T-helper 2 cell treated with Interferon-gamma antibody and Interleukin-4, amounts not matched to agents 100 ng/mL and 5 ng/mL, for 36 hours (primary cell): ENCODE data around the gene MAD1L1. TPM values are rescaled to one million over a fixed set of nuclear protein-coding genes. Genes with fewer than 3 reads are reported as not detected.
"Not testable (repeated sequence)": the region's sequence is repeated elsewhere in the genome, so short reads cannot be mapped to it uniquely, and the experiment has no call there.

Experiments
- intact Hi-C: fragments of 100-400 bp; cut with micrococcal nuclease; formaldehyde crosslinking; loops from one replicate; pipeline ENCODE4 v1.15.1; 2023
- total RNA-seq: library from RNA; stranded (reverse); gene quantifications from 2 replicates; pipeline ENCODE4 v1.2.3, GENCODE V29; 2022

Gene MAD1L1
- total RNA-seq, 1 donor from 2014 or later: 130 TPM

GRCh38 chr7:1837696-1838543, 394.8 kb downstream of the MAD1L1 start:
- intact Hi-C loops: not testable (repeated sequence)

DNA sequence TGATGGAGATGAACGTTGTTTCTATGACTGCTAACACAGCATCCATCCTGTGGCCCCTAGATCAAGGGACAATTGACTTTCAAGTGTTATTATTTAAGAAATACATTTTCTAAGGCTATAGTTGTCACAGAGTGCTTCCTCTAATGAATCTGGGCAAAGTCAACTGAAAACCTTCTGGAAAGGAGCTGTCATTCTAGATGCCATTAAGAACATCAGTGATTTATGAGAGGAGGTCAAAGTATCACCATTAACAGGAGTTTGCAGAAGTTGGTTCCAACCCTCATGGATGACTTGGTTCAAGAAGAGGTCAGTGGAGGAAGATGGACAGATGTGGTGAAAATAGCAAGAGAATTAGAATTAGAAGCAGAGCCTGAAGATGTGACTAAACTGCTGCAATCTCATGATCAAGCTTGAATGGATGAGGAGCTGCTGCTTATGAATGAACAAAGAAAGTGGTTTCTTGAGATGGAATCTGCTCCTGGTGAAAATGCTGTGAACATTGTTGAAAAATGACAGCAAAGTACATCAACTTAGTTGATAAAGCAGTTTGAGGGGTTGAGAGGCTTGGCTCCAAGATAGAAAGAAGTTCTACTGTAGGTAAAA, 400.7 kb downstream of the MAD1L1 start:
- intact Hi-C loops: not testable (repeated sequence)

DNA sequence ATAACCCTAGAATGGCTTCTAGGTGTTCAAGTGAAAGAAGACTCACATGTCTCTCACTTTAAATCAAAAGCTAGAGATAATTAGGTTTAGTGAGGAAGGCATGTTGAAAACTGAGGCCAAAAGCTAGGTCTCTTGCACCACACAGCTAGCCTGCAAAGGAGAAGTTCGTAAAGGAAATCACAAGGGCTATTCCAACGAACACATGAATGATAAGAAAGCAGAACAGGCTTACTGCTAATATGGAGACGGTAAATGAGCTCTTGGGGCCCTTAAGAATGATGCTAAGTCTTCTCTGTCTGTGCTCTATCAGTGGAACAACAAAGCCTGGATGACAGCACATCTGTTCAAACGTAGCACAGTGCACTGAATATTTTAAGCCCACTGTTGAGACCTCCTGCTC, 401.3 kb downstream of the MAD1L1 start:
- intact Hi-C loops: not testable (repeated sequence)

GRCh38 chr7:1829668-1830067, 403.1 kb downstream of the MAD1L1 start:
- intact Hi-C loops: not testable (repeated sequence)

DNA sequence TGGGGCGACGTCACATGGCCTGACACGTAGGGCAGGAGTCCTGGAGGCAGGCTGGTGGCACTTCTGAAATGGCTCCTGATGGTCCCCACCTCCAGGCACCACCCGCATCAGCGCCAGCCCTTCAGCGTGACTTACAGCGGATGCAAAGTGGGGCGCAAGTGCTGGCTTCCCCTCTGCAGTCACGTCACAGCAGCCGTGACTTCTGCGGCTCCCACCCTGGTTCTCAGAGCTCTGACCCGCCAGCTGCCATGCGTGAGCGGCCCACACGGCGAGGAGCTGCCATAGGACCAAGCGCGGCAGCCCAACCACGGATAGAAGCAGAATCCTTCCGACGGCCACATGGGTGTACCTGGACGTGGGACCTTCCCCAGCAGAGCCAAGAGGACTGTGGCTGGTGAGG, 403.6 kb downstream of the MAD1L1 start:
- intact Hi-C loops: no loop called here

DNA sequence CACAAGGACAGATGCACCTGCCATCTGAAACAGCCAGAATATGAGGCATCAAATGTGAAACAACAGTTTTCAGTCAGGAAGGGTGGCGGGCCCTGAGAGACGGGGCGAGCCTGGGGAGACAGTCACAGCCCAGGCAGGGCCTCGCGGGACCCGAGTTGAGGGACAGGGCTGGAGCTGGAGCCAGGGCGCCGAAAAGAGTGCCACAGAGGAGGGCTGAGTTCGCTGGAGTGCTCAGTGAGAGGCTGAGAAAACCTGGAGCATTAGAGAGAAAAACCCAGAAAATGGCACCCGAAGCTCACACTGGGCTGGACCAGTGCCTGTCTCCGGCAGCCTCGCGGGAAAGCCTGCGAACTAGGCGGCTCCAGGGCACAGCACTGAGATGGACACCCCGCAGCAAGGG, 404.6 kb downstream of the MAD1L1 start:
- intact Hi-C loops: not testable (repeated sequence)

DNA sequence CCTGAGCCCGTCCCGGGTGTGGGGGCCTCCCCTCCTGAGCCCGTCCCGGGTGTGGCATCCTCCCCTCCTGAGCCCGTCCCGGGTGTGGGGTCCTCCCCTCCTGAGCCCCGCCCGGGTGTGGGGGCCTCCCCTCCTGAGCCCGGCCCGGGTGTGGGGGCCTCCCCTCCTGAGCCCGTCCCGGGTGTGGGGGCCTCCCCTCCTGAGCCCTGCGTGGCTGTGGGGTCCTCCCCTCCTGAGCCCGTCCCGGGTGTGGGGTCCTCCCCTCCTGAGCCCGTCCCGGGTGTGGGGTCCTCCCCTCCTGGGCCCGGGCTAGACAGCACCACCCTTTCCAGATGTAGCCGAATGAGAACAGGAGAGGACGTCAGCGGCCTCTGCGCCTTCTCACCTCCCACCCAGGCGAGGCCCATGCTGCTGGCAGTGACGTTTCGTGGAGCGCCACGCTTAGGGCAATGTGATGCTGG, 405.2 kb downstream of the MAD1L1 start:
- intact Hi-C loops: not testable (repeated sequence)

DNA sequence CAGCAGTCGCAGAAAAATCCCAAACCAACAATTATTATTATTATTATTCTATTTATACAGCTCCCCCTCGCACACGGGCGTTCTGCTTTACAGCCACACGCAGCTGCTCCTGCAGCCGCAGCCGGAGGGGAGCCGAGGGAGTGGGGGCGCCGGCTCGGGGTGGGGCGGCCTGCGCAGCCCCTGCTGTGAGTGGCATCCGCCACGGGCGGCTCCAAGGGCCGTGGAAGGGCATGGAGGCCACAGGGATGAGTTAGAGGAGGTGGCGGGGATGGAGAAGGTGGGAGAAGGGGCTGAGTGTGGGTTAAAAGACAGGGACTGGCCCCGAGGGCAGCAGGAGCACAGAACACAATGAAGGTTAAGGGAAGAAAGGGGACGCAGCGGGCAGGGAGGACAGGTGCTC, 405.8 kb downstream of the MAD1L1 start:
- intact Hi-C loops: not testable (repeated sequence)

DNA sequence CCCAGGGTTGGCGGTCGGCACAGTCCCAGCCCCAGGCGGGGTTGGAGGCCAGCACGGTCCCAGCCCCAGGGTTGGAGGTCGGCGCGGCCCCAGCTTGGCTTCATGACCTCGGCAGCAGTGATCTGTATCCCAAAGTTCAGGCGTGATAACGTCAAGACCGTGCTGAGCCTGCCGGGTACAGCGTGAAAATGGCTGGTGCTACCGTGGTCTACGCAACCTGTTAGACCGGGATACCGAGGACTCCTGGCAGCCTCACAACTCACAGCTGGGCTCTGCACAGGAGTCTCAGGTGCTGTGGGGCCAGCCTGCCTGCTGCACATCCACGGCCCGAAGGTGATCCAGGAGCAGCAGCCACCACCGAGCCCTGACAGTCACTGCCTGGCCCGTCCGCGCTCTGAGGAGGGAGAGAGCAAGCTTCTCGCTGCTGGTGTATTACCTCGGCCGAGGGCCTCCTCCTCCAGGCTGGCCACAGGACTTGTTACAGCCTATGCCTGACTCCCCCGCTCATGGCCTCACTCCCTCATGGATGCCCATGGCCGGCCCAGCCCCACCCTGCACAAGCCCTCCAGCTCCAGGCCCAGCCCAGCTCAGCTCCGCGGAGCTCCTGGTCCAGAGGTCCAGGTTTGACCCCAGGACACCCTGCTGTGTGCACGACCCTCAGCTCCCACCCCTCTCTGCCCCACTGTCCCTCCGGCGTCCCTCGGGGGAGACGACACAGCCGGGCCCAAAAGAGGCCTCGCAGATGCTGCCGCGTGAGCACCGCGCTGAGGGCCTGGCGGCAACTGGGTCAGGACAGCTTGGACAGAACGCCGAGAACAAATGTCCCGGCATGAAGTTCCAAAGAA, 406.6 kb downstream of the MAD1L1 start:
- intact Hi-C loops: no loop called here

- intact Hi-C loops: not testable (repeated sequence)
Measured at GRCh38 chr7:1825647-1825896, 407.2 kb downstream of the MAD1L1 start.

DNA sequence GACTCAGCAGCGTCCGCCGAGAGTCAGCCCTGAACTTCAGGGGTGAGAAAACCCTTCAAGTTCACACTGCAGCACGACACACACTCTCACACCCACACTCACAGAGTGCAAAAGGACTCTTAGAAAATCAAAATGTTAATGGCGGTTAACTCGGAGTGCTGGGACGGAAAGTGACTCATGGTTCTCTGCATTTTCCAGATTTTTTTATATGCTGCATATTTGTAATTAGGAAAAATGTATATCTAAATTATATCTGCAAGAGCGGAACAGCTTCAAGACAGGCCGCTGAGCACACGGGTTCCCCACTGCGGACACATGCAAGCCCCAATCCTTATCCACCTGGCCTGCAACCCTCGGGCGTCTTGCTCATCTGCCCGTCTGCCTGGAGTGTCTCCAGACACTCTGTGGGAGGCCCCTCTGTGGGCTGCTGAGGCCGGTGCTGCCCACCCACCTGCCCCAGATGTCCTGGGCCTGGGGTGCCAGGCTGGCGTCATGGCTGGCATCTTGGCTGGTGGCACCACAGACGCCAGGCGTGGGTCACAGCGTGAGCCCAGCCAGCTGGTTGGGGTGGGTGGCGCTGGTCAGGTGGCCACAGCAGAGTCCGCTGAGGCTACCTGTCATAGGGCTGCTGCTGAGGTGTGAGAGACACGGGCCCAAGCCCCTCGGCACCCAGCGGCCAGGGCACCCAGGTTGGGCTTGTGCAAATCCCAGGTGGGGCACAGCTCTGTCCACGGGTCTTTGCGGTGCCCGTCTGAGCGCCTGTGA, 407.7 kb downstream of the MAD1L1 start:
- intact Hi-C loops: not testable (repeated sequence)

DNA sequence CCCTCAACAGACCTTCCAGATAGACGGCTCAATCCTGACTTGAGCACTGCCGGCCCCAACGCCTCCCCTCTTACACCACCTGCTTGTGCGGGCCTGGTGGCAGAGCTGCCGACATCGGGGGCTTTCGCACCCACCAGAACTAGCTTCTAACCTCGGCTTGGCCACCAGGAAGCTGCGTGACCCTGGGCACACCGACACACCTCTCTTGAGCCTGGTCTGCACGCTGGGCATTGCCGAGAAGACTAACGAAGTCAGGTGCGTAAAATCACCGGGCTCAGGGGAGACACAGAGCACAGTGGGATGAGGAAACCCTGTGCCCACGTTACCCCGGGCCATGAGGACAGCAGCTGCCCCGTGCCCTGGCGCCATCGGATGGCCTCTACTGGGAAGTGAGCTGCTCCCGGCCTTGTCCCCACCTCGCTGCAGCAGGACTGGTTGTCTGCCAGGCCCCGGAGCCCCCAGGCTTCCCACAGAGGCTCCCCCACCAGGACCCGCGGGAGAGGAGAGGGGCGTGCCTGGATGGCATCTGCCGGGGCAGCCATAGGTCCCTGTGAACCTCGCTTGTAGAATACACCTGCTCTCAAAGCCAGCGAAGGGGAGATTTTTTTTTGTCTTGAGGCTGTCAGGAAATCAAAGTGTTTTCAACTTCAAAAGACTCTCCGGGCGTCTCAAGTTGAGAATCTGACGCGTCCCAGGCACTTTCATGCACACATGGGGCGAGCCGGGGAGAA, 408.4 kb downstream of the MAD1L1 start:
- intact Hi-C loops: not testable (repeated sequence)

GRCh38 chr7:1823376-1824150, 409.2 kb downstream of the MAD1L1 start:
- intact Hi-C loops: no loop called here

GRCh38 chr7:1819259-1819841, 413.4 kb downstream of the MAD1L1 start:
- intact Hi-C loops: no loop called here

DNA sequence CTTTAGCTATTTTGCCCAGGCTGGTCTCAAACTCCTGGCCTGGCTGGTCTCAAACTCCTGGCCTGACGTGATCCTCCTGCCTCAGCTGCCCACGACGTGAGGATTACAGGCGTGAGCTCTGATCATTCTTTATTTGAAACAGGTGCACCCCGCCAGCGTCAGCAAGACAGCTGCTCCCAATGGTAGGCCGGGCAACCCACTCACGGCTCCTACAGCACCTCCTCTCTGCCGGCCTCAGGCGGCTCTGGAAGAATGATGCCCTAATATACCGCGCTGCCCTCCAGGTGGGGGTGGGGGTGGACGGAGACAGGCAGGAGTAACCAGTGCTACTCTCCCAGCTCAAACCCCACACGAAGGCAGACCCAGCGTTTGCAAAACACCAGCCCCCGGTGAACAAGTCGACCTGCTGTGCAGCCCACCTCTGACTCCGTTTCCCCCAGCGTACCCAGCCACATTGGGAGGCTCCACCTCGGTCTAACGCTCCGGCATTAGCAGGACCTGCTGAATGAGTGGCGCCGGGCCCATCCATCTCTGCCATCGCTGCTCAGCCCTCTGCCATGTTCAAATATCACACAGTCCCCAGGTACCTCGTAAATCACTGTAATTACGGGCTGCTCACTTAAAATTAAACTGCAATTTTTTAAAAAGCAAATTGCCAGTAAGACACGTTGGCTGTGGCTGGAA, 414.0 kb downstream of the MAD1L1 start:
- intact Hi-C loops: no loop called here

- intact Hi-C loops: no loop called here
Measured at GRCh38 chr7:1817061-1817712, 415.6 kb downstream of the MAD1L1 start.

DNA sequence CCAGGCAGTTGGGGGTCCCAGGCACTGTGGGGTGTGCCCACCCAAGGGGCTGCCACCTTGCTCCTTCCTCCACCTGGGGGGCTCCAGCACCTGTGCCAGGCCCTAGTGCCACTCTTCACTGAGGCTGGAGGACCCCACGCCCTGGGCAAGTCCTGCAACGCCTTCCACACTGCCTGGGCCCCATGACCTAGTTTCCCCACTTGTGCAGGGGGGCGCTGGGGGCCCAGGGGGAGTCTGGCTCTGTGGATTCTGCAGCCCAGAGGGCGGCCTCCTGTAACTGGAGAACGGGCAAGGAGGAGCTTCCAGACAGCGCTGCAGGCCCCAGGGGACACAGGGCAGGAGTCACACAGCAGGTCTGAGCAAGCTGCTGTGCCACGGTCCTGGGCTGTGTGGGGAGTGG, 416.3 kb downstream of the MAD1L1 start:
- intact Hi-C loops: not testable (repeated sequence)

GRCh38 chr7:1815551-1816281, 417.0 kb downstream of the MAD1L1 start:
- intact Hi-C loops: not testable (repeated sequence)
